Activated CD4-positive, alpha-beta T cell treated with anti-CD3 and anti-CD28 coated beads, Interleukin-2, amount 50 U/mL, for 48 hours (primary cell): ENCODE measurements around the gene BHLHA15.
A peak's percentile ranks its signal among the peaks of the same experiment; 100 is the strongest.

Experiments
- DNase-seq, 2 experiments: peaks; one replicate each; pipeline ENCODE4 v3.0.0-alpha.2; 2020

The BHLHA15 gene

GRCh38 chr7:98189559-98189958, 21.7 kb upstream of the BHLHA15 start:
- no peak for DNase-seq

DNA sequence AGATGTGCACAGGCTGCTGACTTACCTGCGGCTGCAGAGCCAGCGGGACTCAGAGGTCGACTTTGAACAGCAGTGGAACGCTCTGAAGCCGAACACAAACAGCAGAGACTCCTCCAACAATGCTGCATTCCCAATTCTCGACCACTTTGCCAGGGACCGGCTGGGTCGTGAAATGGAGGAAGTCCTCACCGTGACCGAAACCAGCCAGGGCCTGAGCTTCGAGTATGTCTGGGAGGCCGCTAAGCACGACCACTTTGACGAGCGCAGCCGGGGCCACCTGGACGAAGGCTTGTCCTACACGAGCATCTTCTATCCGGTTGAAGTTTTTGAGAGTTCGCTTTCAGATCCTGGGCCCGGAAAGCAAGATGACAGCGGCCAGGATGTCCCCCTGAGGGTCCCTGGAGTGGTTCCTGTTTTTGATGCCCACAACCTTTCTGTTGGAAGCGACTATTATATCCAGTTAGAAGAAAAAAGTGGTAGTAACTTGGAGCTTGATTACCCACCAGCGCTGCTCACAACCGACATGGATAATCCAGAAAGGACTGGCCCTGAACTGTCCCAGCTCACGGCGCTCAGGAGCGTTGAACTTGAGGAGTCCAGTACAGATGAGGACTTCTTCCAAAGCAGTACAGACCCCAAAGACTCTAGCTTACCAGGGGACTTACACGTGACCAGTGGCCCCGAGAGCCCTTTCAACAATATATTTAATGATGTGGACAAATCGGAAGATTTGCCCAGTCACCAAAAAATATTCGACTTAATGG, 19.4 kb upstream of the BHLHA15 start:
- DNase-seq: no peak

DNA sequence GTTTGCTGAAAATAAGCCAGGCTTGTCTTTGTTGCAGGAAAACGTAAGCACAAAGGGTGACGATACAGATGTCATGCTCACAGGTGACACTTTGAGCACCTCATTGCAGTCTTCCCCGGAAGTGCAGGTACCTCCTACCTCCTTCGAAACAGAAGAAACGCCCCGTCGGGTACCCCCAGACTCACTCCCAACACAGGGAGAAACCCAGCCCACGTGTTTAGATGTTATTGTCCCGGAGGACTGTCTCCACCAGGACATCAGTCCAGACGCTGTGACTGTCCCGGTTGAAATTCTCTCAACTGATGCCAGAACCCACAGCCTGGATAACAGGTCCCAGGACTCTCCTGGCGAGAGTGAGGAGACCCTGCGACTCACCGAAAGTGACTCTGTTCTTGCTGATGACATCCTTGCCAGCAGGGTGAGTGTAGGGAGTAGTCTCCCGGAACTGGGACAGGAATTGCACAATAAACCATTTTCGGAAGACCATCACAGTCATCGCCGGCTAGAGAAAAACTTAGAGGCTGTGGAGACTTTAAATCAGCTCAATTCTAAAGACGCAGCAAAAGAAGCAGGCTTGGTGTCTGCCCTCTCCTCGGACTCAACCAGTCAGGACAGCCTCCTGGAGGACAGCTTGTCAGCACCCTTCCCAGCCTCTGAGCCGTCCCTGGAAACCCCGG, 18.3 kb upstream of the BHLHA15 start:
- no peak for DNase-seq

DNA sequence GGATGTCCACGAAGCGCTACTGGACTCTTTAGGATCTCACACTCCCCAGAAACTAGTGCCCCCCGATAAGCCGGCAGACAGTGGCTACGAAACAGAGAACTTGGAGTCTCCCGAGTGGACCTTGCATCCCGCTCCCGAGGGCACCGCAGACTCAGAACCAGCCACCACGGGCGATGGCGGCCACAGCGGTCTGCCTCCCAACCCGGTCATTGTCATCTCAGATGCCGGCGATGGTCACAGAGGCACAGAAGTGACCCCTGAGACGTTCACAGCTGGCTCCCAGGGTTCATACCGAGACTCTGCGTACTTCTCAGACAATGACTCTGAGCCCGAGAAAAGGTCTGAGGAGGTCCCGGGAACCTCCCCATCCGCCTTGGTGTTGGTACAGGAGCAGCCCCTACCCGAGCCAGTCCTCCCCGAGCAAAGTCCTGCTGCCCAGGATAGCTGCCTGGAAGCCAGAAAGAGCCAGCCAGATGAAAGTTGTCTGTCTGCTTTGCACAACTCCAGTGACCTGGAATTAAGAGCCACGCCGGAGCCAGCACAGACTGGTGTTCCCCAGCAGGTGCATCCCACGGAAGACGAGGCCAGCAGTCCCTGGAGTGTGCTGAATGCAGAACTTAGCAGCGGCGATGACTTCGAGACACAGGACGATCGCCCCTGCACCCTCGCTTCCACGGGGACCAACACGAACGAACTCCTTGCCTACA, 17.6 kb upstream of the BHLHA15 start:
- no peak for DNase-seq

GRCh38 chr7:98194186-98194585, 17.1 kb upstream of the BHLHA15 start:
- no peak for DNase-seq

DNA sequence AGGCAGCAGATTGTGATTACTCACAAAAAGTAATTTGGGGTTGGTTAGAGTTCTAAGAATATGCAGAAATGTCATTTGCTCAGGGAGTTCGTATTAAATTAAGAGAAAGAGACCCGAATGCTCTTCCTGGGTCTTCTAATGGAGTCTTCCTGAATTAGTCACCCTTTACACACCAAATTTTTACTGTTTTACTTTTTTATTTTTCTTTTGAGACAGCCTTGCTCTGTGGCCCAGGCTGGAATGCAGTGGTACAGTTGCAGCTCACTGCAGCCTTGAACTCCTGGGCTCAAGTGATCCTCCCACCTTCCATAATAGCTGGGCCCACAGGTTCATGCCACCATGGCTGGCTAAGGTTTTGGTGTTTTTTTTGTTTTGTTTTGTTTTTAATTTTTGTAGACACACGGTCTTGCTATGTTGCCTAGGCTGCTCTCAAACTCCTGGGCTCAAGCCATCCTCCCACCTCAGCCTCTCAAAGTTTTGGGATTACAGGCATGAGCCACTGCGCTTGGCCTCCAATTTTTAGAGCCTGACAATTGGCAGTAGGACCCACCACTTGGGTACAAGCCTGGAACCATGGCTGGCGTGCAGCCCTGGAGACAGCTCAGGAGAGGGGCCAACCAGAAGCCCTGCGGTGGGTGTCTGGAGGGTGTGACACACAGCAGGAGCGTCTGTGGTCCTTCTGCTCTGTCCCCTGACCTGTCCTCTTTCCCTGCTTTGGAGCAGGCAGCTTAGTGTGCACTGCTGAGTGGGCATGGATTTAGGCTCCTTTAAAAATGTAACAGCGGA, 16.4 kb upstream of the BHLHA15 start:
- no peak for DNase-seq

DNA sequence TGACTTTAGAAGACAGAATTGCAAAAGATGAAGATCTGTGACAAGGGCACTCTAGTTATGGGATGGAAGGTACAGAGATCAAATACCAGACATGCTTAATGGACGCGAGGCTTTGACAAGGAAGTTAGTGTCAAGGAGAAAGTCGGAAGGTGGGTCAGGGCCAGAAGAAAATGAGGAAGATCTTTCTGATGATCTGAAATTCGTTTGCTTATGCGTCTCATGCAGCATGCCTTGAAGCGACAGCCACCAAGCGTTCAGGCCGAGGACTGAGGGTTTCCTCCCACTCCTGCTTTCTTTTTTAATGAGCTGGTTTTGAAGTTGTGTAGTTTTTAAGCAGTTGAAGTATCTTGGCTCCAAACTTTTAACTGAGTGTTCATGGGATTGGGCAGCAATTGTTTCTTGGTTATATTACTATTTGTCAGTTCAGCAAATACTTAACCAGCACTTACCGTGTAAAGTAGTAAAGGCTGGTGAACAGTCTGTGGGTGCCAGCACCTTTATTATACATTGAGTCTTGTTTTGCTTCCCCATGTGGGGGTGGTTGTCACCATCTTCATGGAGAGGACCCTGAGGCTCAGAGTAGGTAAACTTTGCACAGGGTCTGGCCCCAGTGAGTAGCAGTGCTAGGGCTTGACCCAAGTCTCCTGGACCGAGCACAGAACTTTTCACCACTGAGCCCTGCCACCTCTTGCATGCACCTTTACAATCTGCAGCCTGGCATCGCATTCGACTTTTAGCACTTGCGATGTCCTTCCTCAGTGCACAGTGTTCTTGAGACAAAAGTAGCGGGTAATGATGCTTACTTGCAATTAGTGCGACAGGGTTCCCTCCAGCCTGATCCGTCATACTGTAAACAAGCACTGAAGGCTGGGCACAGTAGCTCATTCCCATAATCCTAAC, 14.3 kb upstream of the BHLHA15 start:
- no peak for DNase-seq

- DNase-seq: no peak
These were observed 12.1 kb upstream of the BHLHA15 start for GRCh38 chr7:98199131-98199530.

DNA sequence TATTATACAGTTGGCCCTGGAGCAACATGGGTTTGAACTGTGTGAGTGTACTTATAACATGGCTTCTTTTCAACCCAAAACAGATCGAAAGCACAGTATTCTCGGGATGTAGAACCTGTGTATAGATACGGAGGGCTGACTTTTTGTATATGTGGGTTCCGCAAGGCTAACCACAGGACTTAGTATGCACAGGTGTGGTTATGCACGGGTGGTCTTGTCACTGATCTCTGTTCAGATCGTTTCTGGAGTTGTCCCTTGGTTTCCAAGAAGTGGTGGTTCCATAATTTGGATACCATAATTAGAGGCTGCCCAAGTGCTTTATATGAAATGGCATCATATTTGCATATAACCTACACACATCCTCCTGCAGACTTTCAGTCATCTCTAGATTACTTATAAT, 10.9 kb upstream of the BHLHA15 start:
- DNase-seq: no peak

DNA sequence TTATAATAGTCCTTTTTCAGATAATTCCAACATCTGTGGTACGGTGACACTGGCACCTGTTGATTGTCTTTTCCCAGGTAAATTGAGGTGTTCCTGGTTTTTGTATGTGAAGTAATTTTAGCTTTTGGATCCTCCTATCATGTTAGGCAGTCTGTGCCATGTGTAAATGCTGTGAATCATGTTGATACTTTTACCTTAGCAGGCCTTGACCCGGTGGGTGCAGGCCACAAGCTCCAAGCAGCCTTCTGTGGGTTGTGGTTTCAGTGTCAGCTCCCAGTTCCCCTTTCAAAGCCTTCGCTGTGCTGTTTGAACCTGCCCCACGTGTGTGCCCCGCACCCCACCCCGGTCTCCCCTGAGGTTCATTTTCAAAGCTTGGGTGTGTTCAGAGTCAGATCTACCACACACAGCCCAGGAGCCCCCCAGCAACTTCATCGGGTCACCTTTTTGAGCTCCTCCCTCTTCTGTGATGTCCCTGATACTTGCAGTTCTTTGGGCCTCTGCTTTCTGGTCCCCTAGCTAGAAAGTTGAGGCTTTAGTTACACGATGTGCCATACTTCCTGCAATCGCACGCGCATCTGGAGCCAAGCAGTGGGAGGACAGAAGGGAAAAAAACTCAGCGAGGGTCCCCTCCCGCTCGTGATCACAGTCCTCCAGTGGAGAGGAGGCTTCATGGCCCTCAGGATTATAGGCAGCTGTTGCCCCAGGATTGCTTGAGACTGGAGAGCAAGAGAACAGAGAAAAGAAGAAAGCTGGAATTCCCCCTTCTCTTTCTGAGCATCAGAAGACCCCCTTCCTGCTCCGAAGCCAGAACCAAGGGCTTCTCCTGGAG, 8.7 kb upstream of the BHLHA15 start:
- DNase-seq: peak; percentile 63 to 75

DNA sequence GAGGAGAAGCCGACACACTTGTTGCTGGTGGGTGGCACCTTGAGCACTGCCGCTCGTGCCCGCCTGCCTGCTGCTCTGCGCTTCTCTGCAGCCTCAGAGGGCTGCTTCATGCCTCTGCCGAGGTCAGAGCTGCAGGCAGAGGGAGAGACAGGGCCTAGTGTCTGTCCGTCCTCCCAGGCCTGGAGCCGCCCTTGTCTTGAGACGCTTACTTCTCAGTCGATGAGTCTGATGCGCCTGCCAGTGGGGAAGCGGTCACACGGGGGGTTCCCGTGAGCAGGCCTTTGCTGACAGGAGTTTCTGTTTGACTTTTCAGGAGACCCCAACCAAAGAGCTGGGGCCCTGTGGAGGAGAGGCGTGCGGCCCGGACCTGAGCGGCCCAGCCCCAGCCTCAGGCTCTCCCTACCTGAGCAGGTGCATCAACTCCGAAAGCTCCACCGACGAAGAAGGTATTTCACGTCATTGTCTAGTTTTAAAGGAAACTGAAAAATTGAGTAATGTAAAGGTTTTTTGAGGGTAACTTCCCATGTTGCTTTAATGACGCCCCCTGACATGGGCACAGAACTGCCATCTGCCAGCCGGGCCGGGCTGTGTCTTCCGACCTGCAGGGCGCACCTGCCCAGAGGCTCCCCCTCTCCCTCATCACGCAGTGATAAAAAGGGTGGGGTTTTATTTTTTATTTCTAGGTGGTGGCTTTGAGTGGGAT, 7.8 kb upstream of the BHLHA15 start:
- DNase-seq: no peak

DNA sequence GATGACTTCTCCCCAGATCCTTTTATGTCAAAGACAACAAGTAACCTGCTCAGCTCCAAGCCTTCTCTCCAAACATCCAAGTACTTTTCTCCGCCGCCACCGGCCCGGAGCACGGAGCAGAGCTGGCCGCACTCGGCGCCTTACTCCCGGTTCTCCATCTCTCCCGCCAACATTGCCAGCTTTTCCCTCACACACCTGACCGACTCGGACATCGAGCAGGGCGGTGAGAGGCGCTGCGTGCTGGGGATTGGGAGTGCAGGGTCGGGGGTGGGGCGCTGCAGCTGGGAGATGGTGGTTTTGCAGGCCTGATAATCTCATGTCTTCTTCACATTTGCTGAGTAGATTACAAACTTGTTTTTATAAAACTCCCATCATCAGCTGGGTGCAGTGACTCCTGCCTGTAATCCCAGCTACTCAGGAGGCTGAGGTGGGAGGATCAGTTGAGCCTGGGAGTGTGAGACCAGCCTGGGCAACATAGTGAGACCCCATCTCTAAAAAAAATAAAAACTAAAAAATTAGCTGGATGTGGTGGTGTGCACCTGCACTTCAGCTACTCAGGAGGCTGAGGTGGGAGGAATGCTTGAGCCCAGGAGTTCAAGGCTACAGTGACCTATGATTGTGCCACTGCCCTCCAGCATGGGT, 7.2 kb upstream of the BHLHA15 start:
- no peak for DNase-seq

GRCh38 chr7:98204670-98205069, 6.6 kb upstream of the BHLHA15 start:
- DNase-seq: no peak

DNA sequence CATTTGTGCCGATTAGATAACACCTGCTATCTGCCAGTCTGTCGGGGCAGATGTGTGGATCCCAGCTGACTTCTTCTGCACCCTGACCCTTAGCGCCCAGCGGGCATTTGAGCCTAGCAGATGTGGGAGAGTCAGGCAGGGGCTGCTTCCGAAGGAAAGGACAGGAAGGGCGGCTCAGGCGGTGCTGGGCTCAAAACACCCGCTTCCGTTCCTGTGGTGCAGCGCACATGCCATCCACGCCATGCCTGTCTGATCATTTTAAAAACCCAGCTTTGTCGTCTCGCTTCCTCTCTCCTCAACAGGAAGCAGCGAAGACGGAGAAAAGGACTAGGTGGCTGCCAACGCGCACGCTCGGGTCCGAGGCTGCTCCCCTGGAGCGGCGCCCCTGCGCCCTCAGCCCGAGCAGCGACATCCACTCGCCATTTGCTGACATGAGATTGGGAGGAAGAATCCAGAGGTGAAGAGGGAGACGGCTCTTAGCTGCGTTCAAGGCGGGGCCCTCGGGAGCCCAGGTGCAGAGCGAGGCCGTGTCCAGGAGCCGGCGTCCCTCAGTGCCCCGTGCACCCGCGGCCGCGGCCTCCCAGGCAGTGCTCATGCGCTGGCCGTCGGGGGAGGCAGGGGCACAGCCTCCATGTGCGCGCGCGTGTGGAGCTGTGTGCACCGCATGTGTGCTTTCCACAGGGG, 5.9 kb upstream of the BHLHA15 start:
- no peak for DNase-seq

- no peak for DNase-seq
These were observed 4.5 kb upstream of the BHLHA15 start for GRCh38 chr7:98206451-98207330.

GRCh38 chr7:98209166-98209920, 1.9 kb upstream of the BHLHA15 start:
- DNase-seq: no peak

- no peak for DNase-seq
These were observed 572 bp upstream of the BHLHA15 start for GRCh38 chr7:98210513-98211220.
